ENCODE results near the gene CNTN5. TPM values are rescaled to one million over a fixed set of nuclear protein-coding genes. Genes with fewer than 3 reads are reported as not detected.

Gene CNTN5
- total and polyA plus RNA-seq, 2 experiments from 2014 or later: 9.6 to 10.6 TPM

DNA sequence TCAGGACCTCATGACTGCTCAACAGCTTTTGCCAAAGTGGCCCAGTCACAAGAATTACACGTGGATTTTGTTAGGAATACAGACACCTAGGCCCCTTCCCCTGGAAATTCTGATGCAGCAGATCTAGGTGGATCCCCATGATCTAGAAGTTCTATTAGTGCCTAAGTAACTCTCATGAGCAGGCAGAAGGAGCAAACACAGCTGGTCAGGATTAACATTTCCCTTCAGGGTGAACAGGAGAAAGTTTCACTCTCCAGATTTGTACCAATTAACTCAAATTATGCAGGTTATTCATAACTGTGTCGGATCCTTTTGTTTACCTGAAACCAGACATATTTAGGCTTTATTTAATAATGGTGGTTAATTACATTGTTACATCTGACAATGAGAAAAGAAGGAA, 1072.9 kb downstream of the CNTN5 start:
- H3K4me3 ChIP-seq: no peak overlapping the region
- H3K36me3 ChIP-seq (replicated peaks; ENCODE audit: insufficient read depth, low read depth): no peaks in the 10 kb centered on the region
- no peak overlapping the region for H3K27ac ChIP-seq
- 81% methylated on average over 2 of the region's 2 CpGs for WGBS (ENCODE audit: low lambda C conversion rate, missing lambda C conversion rate)
- TF ChIP-seq, protein P1, sequence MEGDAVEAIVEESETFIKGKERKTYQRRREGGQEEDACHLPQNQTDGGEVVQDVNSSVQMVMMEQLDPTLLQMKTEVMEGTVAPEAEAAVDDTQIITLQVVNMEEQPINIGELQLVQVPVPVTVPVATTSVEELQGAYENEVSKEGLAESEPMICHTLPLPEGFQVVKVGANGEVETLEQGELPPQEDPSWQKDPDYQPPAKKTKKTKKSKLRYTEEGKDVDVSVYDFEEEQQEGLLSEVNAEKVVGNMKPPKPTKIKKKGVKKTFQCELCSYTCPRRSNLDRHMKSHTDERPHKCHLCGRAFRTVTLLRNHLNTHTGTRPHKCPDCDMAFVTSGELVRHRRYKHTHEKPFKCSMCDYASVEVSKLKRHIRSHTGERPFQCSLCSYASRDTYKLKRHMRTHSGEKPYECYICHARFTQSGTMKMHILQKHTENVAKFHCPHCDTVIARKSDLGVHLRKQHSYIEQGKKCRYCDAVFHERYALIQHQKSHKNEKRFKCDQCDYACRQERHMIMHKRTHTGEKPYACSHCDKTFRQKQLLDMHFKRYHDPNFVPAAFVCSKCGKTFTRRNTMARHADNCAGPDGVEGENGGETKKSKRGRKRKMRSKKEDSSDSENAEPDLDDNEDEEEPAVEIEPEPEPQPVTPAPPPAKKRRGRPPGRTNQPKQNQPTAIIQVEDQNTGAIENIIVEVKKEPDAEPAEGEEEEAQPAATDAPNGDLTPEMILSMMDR (IDR thresholded peaks at IDR 0.05; ENCODE audit: poor library complexity): no peak
- TF ChIP-seq EZH2 (IDR thresholded peaks at IDR 0.05; ENCODE audit: borderline replicate concordance) (no peak), EZH2phosphoT487 (IDR thresholded peaks at IDR 0.05; ENCODE audit: low read depth, severe bottlenecking, unreplicated experiment) (no peak)
- H3K9me3 ChIP-seq (ENCODE audit: low read depth): no peaks in the 10 kb centered on the region
- no peaks in the 10 kb centered on the region for H4K20me1 ChIP-seq (ENCODE audit: insufficient read depth, poor library complexity, severe bottlenecking)
- no peaks in the 10 kb centered on the region for H3K9me2 ChIP-seq (replicated peaks; ENCODE audit: insufficient read depth)
- H3K79me2 ChIP-seq: no peaks in the 10 kb centered on the region
- no peak for DNase-seq (ENCODE audit: low spot score)
- no peak overlapping the region for H3K4me2 ChIP-seq
- no peaks in the 10 kb centered on the region for H3K4me1 ChIP-seq (ENCODE audit: insufficient read depth)
- no peaks in the 10 kb centered on the region for H3K27me3 ChIP-seq
- H2AFZ ChIP-seq: no peak overlapping the region

DNA sequence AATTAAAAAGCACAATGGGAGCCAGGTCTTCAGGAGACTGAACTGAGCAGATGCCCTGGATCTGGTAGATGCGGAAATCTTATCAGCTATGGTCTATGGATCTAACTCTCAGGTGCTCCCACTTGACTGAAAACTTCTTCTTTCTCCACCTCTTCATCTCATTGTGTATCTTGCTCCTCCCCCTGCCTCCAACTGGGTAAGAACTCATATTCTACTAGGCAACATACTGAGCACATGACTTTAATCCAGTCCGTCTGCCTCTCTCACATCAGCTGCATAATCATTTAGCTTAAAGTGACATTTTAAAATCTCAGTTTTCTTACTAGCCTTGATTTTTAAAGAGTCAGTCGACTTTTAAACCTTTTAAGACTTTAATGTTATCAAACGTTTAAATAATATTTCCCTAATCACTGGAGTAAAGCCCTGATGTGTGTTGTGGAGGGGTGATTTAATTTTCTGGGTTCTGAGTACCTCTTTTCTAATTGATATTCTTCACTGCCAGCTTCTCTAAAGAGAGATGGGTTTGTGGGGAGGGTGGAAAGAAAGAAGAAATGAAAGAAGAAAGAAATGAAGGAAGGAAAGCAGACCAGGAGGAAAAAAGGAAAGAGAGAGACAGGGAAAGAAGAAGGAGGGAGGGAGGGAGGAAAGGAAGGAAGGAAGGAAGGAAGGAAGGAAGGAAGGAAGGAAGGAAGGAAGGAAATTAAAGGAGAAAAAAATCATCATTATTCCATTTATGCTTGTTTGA, 1073.5 kb downstream of the CNTN5 start:
- H3K79me2 ChIP-seq: no peaks in the 10 kb centered on the region
- DNase-seq (ENCODE audit: low spot score): no peak
- H3K4me2 ChIP-seq: no peak overlapping the region
- no peaks in the 10 kb centered on the region for H3K36me3 ChIP-seq (replicated peaks; ENCODE audit: insufficient read depth, low read depth)
- H3K9me3 ChIP-seq (ENCODE audit: low read depth): no peaks in the 10 kb centered on the region
- no peaks in the 10 kb centered on the region for H4K20me1 ChIP-seq (ENCODE audit: insufficient read depth, poor library complexity, severe bottlenecking)
- H3K9me2 ChIP-seq (replicated peaks; ENCODE audit: insufficient read depth): no peaks in the 10 kb centered on the region
- no peak for TF ChIP-seq EZH2 (IDR thresholded peaks at IDR 0.05; ENCODE audit: borderline replicate concordance)
- TF ChIP-seq EZH2phosphoT487 (IDR thresholded peaks at IDR 0.05; ENCODE audit: low read depth, severe bottlenecking, unreplicated experiment): no peak
- TF ChIP-seq, protein P1 (IDR thresholded peaks at IDR 0.05; ENCODE audit: poor library complexity): no peak
- 71% methylated on average over 4 of the region's 4 CpGs for WGBS (ENCODE audit: low lambda C conversion rate, missing lambda C conversion rate)
- H3K27ac ChIP-seq: no peak overlapping the region
- H3K4me1 ChIP-seq (ENCODE audit: insufficient read depth): no peaks in the 10 kb centered on the region
- no peaks in the 10 kb centered on the region for H3K27me3 ChIP-seq
- H2AFZ ChIP-seq: no peak overlapping the region
- H3K4me3 ChIP-seq: no peak overlapping the region

DNA sequence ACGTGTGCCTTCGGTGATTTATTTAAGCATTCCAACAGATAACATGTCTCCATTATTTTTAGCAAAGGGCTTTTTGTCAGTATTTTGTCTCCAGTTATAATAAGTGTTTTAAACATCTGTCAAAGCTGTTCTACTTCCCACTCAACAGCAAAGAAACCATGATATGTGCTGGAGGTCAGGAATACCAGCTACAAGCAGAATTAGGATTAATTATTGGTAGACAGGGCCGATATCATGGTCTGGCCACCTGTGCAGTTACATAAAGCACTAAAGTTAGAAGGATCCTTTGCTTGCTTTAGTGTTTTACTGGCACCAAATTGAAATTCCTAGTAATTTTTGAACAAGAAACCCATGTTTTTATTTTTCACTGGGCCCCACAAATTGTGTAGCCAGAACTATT, 1075.1 kb downstream of the CNTN5 start:
- Histone ChIP-seq H3K4me1 (ENCODE audit: insufficient read depth) (no peaks in the 10 kb centered on the region), H3K4me2 (no peak overlapping the region), H3K27ac (no peak overlapping the region), H3K9me3 (ENCODE audit: low read depth) (no peaks in the 10 kb centered on the region), H3K27me3 (no peaks in the 10 kb centered on the region), H3K4me3 (no peak overlapping the region), H3K9me2 (replicated peaks; ENCODE audit: insufficient read depth) (no peaks in the 10 kb centered on the region), H3K79me2 (no peaks in the 10 kb centered on the region), H2AFZ (no peak overlapping the region), H3K36me3 (replicated peaks; ENCODE audit: insufficient read depth, low read depth) (no peaks in the 10 kb centered on the region), H4K20me1 (ENCODE audit: insufficient read depth, poor library complexity, severe bottlenecking) (no peaks in the 10 kb centered on the region)
- no peak for DNase-seq (ENCODE audit: low spot score)
- no peak for TF ChIP-seq EZH2phosphoT487 (IDR thresholded peaks at IDR 0.05; ENCODE audit: low read depth, severe bottlenecking, unreplicated experiment)
- TF ChIP-seq, protein P1 (IDR thresholded peaks at IDR 0.05; ENCODE audit: poor library complexity): no peak
- TF ChIP-seq EZH2 (IDR thresholded peaks at IDR 0.05; ENCODE audit: borderline replicate concordance): no peak
- WGBS (ENCODE audit: low lambda C conversion rate, missing lambda C conversion rate): 75% methylated on average over 3 of the region's 3 CpGs

All from hepatocyte (in vitro differentiated cells).